Common myeloid progenitor, CD34-positive (primary cell): ENCODE data around the gene FOXK1.

Experiments
- CTCF ChIA-PET: fragments of 350-600 bp; sonication (Branson Sonifier 250); formaldehyde crosslinking; loops from one replicate; lab custom pipeline; 2021; ENCODE audit warnings: antibody characterized with exemption; lab: Charles Lee
- POLR2A ChIA-PET: fragments of 350-600 bp; sonication (Branson Sonifier 250); formaldehyde crosslinking; loops from one replicate; lab custom pipeline; 2021; ENCODE audit warnings: antibody characterized with exemption; lab: Charles Lee
- DNase-seq, 3 donors: peaks; one replicate each; pipeline versions ENCODE4 v3.0.0 to v3.0.0-alpha.2; 2013
- H3K27ac ChIP-seq, 2 experiments: 1 replicate in 1 of 2; 2 replicates in 1 of 2; pipeline ENCODE4 v1.7.0; 2013; ENCODE audit warnings: inconsistent platforms in 2 of 2, low read length in 2 of 2, mild to moderate bottlenecking in 2 of 2, low read depth in 1 of 2, moderate library complexity in 1 of 2; ENCODE audit not compliant: severe bottlenecking in 2 of 2, insufficient read depth in 1 of 2, poor library complexity in 1 of 2
- H3K27me3 ChIP-seq, 5 experiments: replicated peaks in 2 of 5; 1 replicate in 3 of 5; 2 replicates in 2 of 5; pipeline versions ENCODE4 v1.6.1 to v1.7.0; 2013; ENCODE audit warnings: low read length in 4 of 5, mild to moderate bottlenecking in 2 of 5, moderate library complexity in 2 of 5, inconsistent platforms in 1 of 5; ENCODE audit not compliant: insufficient read depth in 5 of 5, control insufficient read depth in 4 of 5
- H3K36me3 ChIP-seq, 4 experiments: 1 replicate in 2 of 4; 2 replicates in 2 of 4; pipeline versions ENCODE4 v1.6.1 to v1.7.0; 2013; ENCODE audit warnings: low read length in 3 of 4, control low read depth in 1 of 4, mild to moderate bottlenecking in 1 of 4; ENCODE audit not compliant: control insufficient read depth in 4 of 4, insufficient read depth in 4 of 4
- H3K4me1 ChIP-seq, 4 experiments: 1 replicate in 3 of 4; 2 replicates in 1 of 4; pipeline versions ENCODE4 v1.6.1 to v1.7.1; 2013; ENCODE audit warnings: low read length in 3 of 4, mild to moderate bottlenecking in 3 of 4, control low read depth in 1 of 4, inconsistent platforms in 1 of 4, moderate library complexity in 1 of 4; ENCODE audit not compliant: control insufficient read depth in 4 of 4, insufficient read depth in 4 of 4; ENCODE audit errors: control extremely low read depth in 1 of 4
- H3K4me3 ChIP-seq, 7 experiments: 1 replicate in 4 of 7; 2 replicates in 3 of 7; pipeline versions ENCODE4 v1.5.1 to v1.7.0; 2013; ENCODE audit warnings: mild to moderate bottlenecking in 7 of 7, low read length in 6 of 7, moderate library complexity in 6 of 7, inconsistent platforms in 2 of 7, low read depth in 2 of 7, control low read depth in 1 of 7; ENCODE audit not compliant: insufficient read depth in 4 of 7, control insufficient read depth in 1 of 7; ENCODE audit errors: extremely low read depth in 1 of 7
- H3K9me3 ChIP-seq, 5 experiments: 1 replicate in 4 of 5; 2 replicates in 1 of 5; pipeline versions ENCODE4 v1.6.1 to v1.7.1; 2013; ENCODE audit warnings: low read length in 4 of 5, mild to moderate bottlenecking in 2 of 5, inconsistent platforms in 1 of 5, low read depth in 1 of 5, moderate library complexity in 1 of 5; ENCODE audit not compliant: control insufficient read depth in 4 of 5, insufficient read depth in 2 of 5; ENCODE audit errors: control extremely low read depth in 1 of 5
- WGBS: methylation state at CpG from one replicate; pipeline ENCODE4 v1.1.5; 2013; ENCODE audit not compliant: insufficient coverage; 5-methylcytosine and 5-hydroxymethylcytosine counted together

FOXK1 gene

GRCh38 chr7:4751398-4751947 lies 69.4 kb downstream of the FOXK1 start:
- peaks cover 8 to 55% (median 35%) of the 10 kb centered on the region in 4 experiments for H3K36me3 ChIP-seq

GRCh38 chr7:4753598-4754432 lies 71.7 kb downstream of the FOXK1 start:
- peaks cover 0 to 16% (median 8%) of the 10 kb centered on the region in 4 experiments for H3K4me1 ChIP-seq
- WGBS: 50% methylated on average over 29 of the region's 31 CpGs
- no peak overlapping the region for H3K4me3 ChIP-seq
- no peak overlapping the region for H3K27ac ChIP-seq
- peaks cover 12 to 66% (median 46%) of the 10 kb centered on the region in 4 experiments for H3K36me3 ChIP-seq
- DNase-seq: peak; percentile 60 to 76 (median 75)
- CTCF ChIA-PET: interaction anchor here (0.8 to 8.5 kb wide), 12 partner anchors 9 to 147 kb away, joined by 3 to 51 read pairs (median 5); no protein-coding TSS in a partner anchor
- no peaks in the 10 kb centered on the region for H3K27me3 ChIP-seq
- H3K9me3 ChIP-seq: no peaks in the 10 kb centered on the region
- POLR2A ChIA-PET: no interaction called here

More at GRCh38 chr7:4751398-4751947, 69.4 kb downstream of the FOXK1 start:
- ChIA-PET POLR2A (no interaction called here), CTCF (interaction anchor here (0.8 to 8.5 kb wide), 3 partner anchors 16 to 143 kb away, joined by 3 to 51 read pairs (median 3); no protein-coding TSS in a partner anchor)
- Histone ChIP-seq H3K27ac (no peak overlapping the region), H3K4me3 (no peak overlapping the region), H3K9me3 (no peaks in the 10 kb centered on the region), H3K27me3 (no peaks in the 10 kb centered on the region), H3K4me1 (peaks cover 2 to 39% (median 19%) of the 10 kb centered on the region in 4 experiments)
- DNase-seq: no peak
- 95% methylated on average over 15 of the region's 20 CpGs for WGBS

GRCh38 chr7:4754433-4755010 lies 72.4 kb downstream of the FOXK1 start:
- Histone ChIP-seq H3K9me3 (no peaks in the 10 kb centered on the region), H3K36me3 (peaks cover 12 to 68% (median 47%) of the 10 kb centered on the region in 4 experiments), H3K4me1 (peaks cover 0 to 14% (median 6%) of the 10 kb centered on the region in 4 experiments), H3K4me3 (no peak overlapping the region), H3K27ac (no peak overlapping the region), H3K27me3 (no peaks in the 10 kb centered on the region)
- ChIA-PET CTCF (interaction anchor here (0.8 to 8.5 kb wide), 11 partner anchors 8 to 148 kb away, joined by 3 to 51 read pairs (median 6); no protein-coding TSS in a partner anchor), POLR2A (no interaction called here)
- DNase-seq: no peak
- WGBS: 95% methylated on average over 33 of the region's 36 CpGs

GRCh38 chr7:4755045-4755444 lies 73.0 kb downstream of the FOXK1 start:
- Histone ChIP-seq H3K4me3 (no peak overlapping the region), H3K27ac (no peak overlapping the region), H3K9me3 (no peaks in the 10 kb centered on the region), H3K4me1 (peaks cover 0 to 12% (median 6%) of the 10 kb centered on the region in 4 experiments), H3K27me3 (no peaks in the 10 kb centered on the region), H3K36me3 (peaks cover 14 to 68% (median 49%) of the 10 kb centered on the region in 4 experiments)
- CTCF ChIA-PET: interaction anchor here (1.0 to 8.5 kb wide), 9 partner anchors 8 to 148 kb away, joined by 3 to 51 read pairs (median 6); no protein-coding TSS in a partner anchor
- no peak for DNase-seq
- POLR2A ChIA-PET: no interaction called here
- WGBS: 92% methylated on average over 18 of the region's 24 CpGs

GRCh38 chr7:4758111-4758510 lies 76.0 kb downstream of the FOXK1 start:
- Histone ChIP-seq H3K4me1 (peaks cover 0 to 11% (median 5%) of the 10 kb centered on the region in 4 experiments), H3K36me3 (peaks cover 15 to 86% (median 62%) of the 10 kb centered on the region in 4 experiments), H3K9me3 (no peaks in the 10 kb centered on the region), H3K27me3 (no peaks in the 10 kb centered on the region), H3K4me3 (no peak overlapping the region), H3K27ac (no peak overlapping the region)
- DNase-seq: no peak
- POLR2A ChIA-PET: no interaction called here
- 97% methylated on average over 19 of the region's 19 CpGs for WGBS
- CTCF ChIA-PET: interaction anchor here (1.5 to 8.5 kb wide), 2 partner anchors 12 to 146 kb away, joined by 5 to 51 read pairs; no protein-coding TSS in a partner anchor

GRCh38 chr7:4758791-4759190 lies 76.7 kb downstream of the FOXK1 start:
- DNase-seq: no peak
- Histone ChIP-seq H3K36me3 (peaks cover 16 to 93% (median 69%) of the 10 kb centered on the region in 4 experiments), H3K27me3 (no peaks in the 10 kb centered on the region), H3K4me3 (no peak overlapping the region), H3K27ac (no peak overlapping the region), H3K9me3 (no peaks in the 10 kb centered on the region), H3K4me1 (peaks cover 0 to 5% (median 2%) of the 10 kb centered on the region in 4 experiments)
- 96% methylated on average over 29 of the region's 29 CpGs for WGBS
- ChIA-PET CTCF (interaction anchor here (1.5 to 8.5 kb wide), 2 partner anchors 12 to 147 kb away, joined by 5 to 51 read pairs; no protein-coding TSS in a partner anchor), POLR2A (no interaction called here)
